ENCODE results near the gene HDAC8.
"Not testable (repeated sequence)": the region's sequence is repeated elsewhere in the genome, so short reads cannot be mapped to it uniquely, and the experiment has no call there.

Gene HDAC8

GRCh38 chrX:72436010-72436409 is 136.6 kb downstream of the HDAC8 start:
- no peaks in the 10 kb centered on the region for H3K27me3 Mint-ChIP-seq
- no peaks in the 10 kb centered on the region for H3K4me1 Mint-ChIP-seq
- no peak overlapping the region for H3K27ac Mint-ChIP-seq
- H3K36me3 Mint-ChIP-seq, result peaks cover 52% of the 10 kb centered on the region
- peaks cover 12% of the 10 kb centered on the region for H3K9me3 Mint-ChIP-seq
- H3K4me3 Mint-ChIP-seq, result no peak overlapping the region

GRCh38 chrX:72430405-72430968 is 142.2 kb downstream of the HDAC8 start:
- Mint-ChIP-seq H3K4me3 (no peak overlapping the region), H3K36me3 (peaks cover 38% of the 10 kb centered on the region), H3K27me3 (no peaks in the 10 kb centered on the region), H3K4me1 (no peaks in the 10 kb centered on the region), H3K9me3 (no peaks in the 10 kb centered on the region), H3K27ac (no peak overlapping the region)

- H3K4me1 Mint-ChIP-seq, result no peaks in the 10 kb centered on the region
- H3K27ac Mint-ChIP-seq, result no peak overlapping the region
- H3K9me3 Mint-ChIP-seq, result no peaks in the 10 kb centered on the region
- no peak overlapping the region for H3K4me3 Mint-ChIP-seq
- H3K36me3 Mint-ChIP-seq, result peaks cover 23% of the 10 kb centered on the region
- no peaks in the 10 kb centered on the region for H3K27me3 Mint-ChIP-seq
Observed at GRCh38 chrX:72421797-72422196, 150.8 kb downstream of the HDAC8 start.

DNA sequence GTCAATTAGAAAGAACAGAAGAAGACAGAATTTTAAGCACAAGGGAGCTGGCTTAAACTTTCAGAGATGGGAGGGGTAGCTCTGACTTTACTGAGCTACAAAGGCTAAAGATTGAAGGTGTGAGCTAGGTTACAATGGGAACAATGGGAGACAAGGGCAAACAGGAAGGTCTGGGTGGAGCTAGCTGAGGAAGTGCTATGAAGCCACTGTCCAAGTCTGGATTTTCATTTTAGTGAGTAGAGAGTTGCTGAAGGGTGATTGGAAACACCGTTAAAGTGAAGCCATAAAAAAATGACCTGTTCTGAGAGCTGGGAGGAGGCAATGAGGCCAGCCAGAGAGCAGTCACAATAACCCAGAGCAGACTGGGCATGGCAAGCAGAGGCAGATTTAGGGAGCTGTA is 162.7 kb downstream of the HDAC8 start:
- H3K4me3 Mint-ChIP-seq, result no peak overlapping the region
- peaks cover 23% of the 10 kb centered on the region for H3K36me3 Mint-ChIP-seq
- H3K9me3 Mint-ChIP-seq, result peaks cover under 1% of the 10 kb centered on the region
- no peaks in the 10 kb centered on the region for H3K27me3 Mint-ChIP-seq
- H3K27ac Mint-ChIP-seq, result no peak overlapping the region
- H3K4me1 Mint-ChIP-seq, result no peaks in the 10 kb centered on the region

- H3K9me3 Mint-ChIP-seq, result no peaks in the 10 kb centered on the region
- H3K36me3 Mint-ChIP-seq, result peaks cover 21% of the 10 kb centered on the region
- H3K4me1 Mint-ChIP-seq, result no peaks in the 10 kb centered on the region
- no peak overlapping the region for H3K4me3 Mint-ChIP-seq
- no peaks in the 10 kb centered on the region for H3K27me3 Mint-ChIP-seq
- no peak overlapping the region for H3K27ac Mint-ChIP-seq
Observed at GRCh38 chrX:72408885-72409284, 163.8 kb downstream of the HDAC8 start.

GRCh38 chrX:72405136-72405535 is 167.5 kb downstream of the HDAC8 start:
- not testable (repeated sequence) for H3K27ac Mint-ChIP-seq, H3K27me3 Mint-ChIP-seq, H3K4me3 Mint-ChIP-seq, H3K9me3 Mint-ChIP-seq, H3K4me1 Mint-ChIP-seq
- H3K36me3 Mint-ChIP-seq, result peaks cover 25% of the 10 kb centered on the region

- no peak overlapping the region for H3K27ac Mint-ChIP-seq
- no peaks in the 10 kb centered on the region for H3K4me1 Mint-ChIP-seq
- H3K4me3 Mint-ChIP-seq, result no peak overlapping the region
- H3K27me3 Mint-ChIP-seq, result no peaks in the 10 kb centered on the region
- no peaks in the 10 kb centered on the region for H3K9me3 Mint-ChIP-seq
- peaks cover 17% of the 10 kb centered on the region for H3K36me3 Mint-ChIP-seq
Observed at GRCh38 chrX:72402614-72403013, 170.0 kb downstream of the HDAC8 start.

- Mint-ChIP-seq H3K9me3 (no peaks in the 10 kb centered on the region), H3K36me3 (peaks cover 7% of the 10 kb centered on the region), H3K4me1 (no peaks in the 10 kb centered on the region), H3K4me3 (no peak overlapping the region), H3K27ac (no peak overlapping the region), H3K27me3 (no peaks in the 10 kb centered on the region)
Observed at GRCh38 chrX:72399816-72400215, 172.8 kb downstream of the HDAC8 start.

DNA sequence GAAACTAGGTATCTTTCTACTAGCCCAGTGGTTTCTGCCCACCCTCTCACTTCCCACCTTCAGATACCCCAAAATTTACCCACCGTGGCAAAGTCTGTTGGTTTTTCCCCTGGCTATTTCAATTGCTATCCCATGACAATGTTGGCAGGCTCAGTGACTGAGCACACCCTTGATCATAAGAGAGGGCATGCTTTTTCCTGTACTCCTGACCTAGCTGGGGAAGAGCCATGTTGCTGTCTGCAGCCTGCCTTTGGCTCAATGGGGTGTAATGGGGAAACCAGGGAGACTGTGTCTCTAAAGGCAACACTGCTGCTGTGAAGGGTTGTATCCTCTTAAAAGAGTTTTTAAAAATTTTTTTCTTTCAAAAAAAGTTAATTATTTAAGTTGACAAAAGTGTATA is 176.5 kb downstream of the HDAC8 start:
- Mint-ChIP-seq H3K27ac (no peak overlapping the region), H3K4me3 (no peak overlapping the region), H3K9me3 (no peaks in the 10 kb centered on the region), H3K27me3 (no peaks in the 10 kb centered on the region), H3K36me3 (peaks cover 6% of the 10 kb centered on the region), H3K4me1 (no peaks in the 10 kb centered on the region)

- Mint-ChIP-seq H3K4me1 (no peaks in the 10 kb centered on the region), H3K36me3 (peaks cover 2% of the 10 kb centered on the region), H3K27me3 (no peaks in the 10 kb centered on the region), H3K9me3 (no peaks in the 10 kb centered on the region), H3K27ac (no peak overlapping the region), H3K4me3 (no peak overlapping the region)
Observed at GRCh38 chrX:72395237-72395636, 177.4 kb downstream of the HDAC8 start.

- H3K9me3 Mint-ChIP-seq, result no peaks in the 10 kb centered on the region
- no peaks in the 10 kb centered on the region for H3K4me1 Mint-ChIP-seq
- H3K4me3 Mint-ChIP-seq, result no peak overlapping the region
- no peak overlapping the region for H3K27ac Mint-ChIP-seq
- H3K27me3 Mint-ChIP-seq, result no peaks in the 10 kb centered on the region
- H3K36me3 Mint-ChIP-seq, result no peaks in the 10 kb centered on the region
Observed at GRCh38 chrX:72394518-72395170, 178.0 kb downstream of the HDAC8 start.

GRCh38 chrX:72393836-72394517 is 178.7 kb downstream of the HDAC8 start:
- H3K9me3 Mint-ChIP-seq, result no peaks in the 10 kb centered on the region
- H3K36me3 Mint-ChIP-seq, result no peaks in the 10 kb centered on the region
- no peak overlapping the region for H3K4me3 Mint-ChIP-seq
- H3K27ac Mint-ChIP-seq, result no peak overlapping the region
- H3K27me3 Mint-ChIP-seq, result no peaks in the 10 kb centered on the region
- no peaks in the 10 kb centered on the region for H3K4me1 Mint-ChIP-seq

GRCh38 chrX:72392816-72393800 is 179.5 kb downstream of the HDAC8 start:
- Mint-ChIP-seq H3K4me1 (no peaks in the 10 kb centered on the region), H3K4me3 (no peak overlapping the region), H3K27ac (no peak overlapping the region), H3K27me3 (no peaks in the 10 kb centered on the region), H3K9me3 (no peaks in the 10 kb centered on the region), H3K36me3 (no peaks in the 10 kb centered on the region)

- Mint-ChIP-seq H3K27ac (no peak overlapping the region), H3K4me3 (no peak overlapping the region), H3K9me3 (no peaks in the 10 kb centered on the region), H3K27me3 (no peaks in the 10 kb centered on the region), H3K4me1 (no peaks in the 10 kb centered on the region), H3K36me3 (peaks cover 2% of the 10 kb centered on the region)
Observed at GRCh38 chrX:72392042-72392441, 180.6 kb downstream of the HDAC8 start.

- no peaks in the 10 kb centered on the region for H3K9me3 Mint-ChIP-seq
- H3K27me3 Mint-ChIP-seq, result no peaks in the 10 kb centered on the region
- H3K27ac Mint-ChIP-seq, result no peak overlapping the region
- H3K4me1 Mint-ChIP-seq, result no peaks in the 10 kb centered on the region
- no peak overlapping the region for H3K4me3 Mint-ChIP-seq
- peaks cover 2% of the 10 kb centered on the region for H3K36me3 Mint-ChIP-seq
Observed at GRCh38 chrX:72387247-72387646, 185.4 kb downstream of the HDAC8 start.
